HG03103 (cell line): ENCODE data around the gene RAET1L.
"Not testable (repeated sequence)": the region's sequence is repeated elsewhere in the genome, so short reads cannot be mapped to it uniquely, and the experiment has no call there.

Source experiments
- ATAC-seq: cut with Tn5 transposase; IDR thresholded peaks from one replicate; pipeline ENCODE4 v1.9.1; 2021; ENCODE audit warnings: low read depth; ENCODE audit not compliant: unreplicated experiment

Gene RAET1L

GRCh38 chr6:150025201-150025917, at the start of gene RAET1L:
Gene RAET1L, minus strand, starts transcription at chr6:150025532. Its CDS starts 61 bp downstream, at chr6:150025471.
- ATAC-seq, result no peak

- ATAC-seq, result no peak
Measured at GRCh38 chr6:150075034-150075421, 49.7 kb upstream of the RAET1L start.

- ATAC-seq, result not testable (repeated sequence)
Measured at GRCh38 chr6:150074396-150075033, 49.2 kb upstream of the RAET1L start.

- no peak for ATAC-seq
Measured at GRCh38 chr6:150072201-150072600, 46.9 kb upstream of the RAET1L start.

- ATAC-seq, result no peak
Measured at GRCh38 chr6:150070236-150070818, 45.0 kb upstream of the RAET1L start.

GRCh38 chr6:150069706-150070105, 44.4 kb upstream of the RAET1L start:
- no peak for ATAC-seq

- peak; percentile 66 for ATAC-seq
Measured at GRCh38 chr6:150068720-150069648, 43.7 kb upstream of the RAET1L start, which contains the start of gene ULBP3. Gene ULBP3, minus strand, starts transcription at chr6:150069121. Its CDS starts 55 bp downstream, at chr6:150069066.

- no peak for ATAC-seq
Measured at GRCh38 chr6:150068151-150068550, 42.8 kb upstream of the RAET1L start.

GRCh38 chr6:150065083-150065482, 39.8 kb upstream of the RAET1L start:
- no peak for ATAC-seq

GRCh38 chr6:150063640-150064039, 38.3 kb upstream of the RAET1L start:
- ATAC-seq, result no peak

GRCh38 chr6:150059973-150060372, 34.6 kb upstream of the RAET1L start:
- not testable (repeated sequence) for ATAC-seq

GRCh38 chr6:150058986-150059385, 33.7 kb upstream of the RAET1L start:
- ATAC-seq, result no peak

- no peak for ATAC-seq
Measured at GRCh38 chr6:150058231-150058792, 33.0 kb upstream of the RAET1L start.

- no peak for ATAC-seq
Measured at GRCh38 chr6:150057501-150057951, 32.2 kb upstream of the RAET1L start.

- no peak for ATAC-seq
Measured at GRCh38 chr6:150056916-150057315, 31.6 kb upstream of the RAET1L start.

GRCh38 chr6:150056156-150056555, 30.8 kb upstream of the RAET1L start:
- ATAC-seq, result no peak

GRCh38 chr6:150055131-150055530, 29.8 kb upstream of the RAET1L start:
- ATAC-seq, result no peak

- ATAC-seq, result no peak
Measured at GRCh38 chr6:150053450-150053849, 28.1 kb upstream of the RAET1L start.

GRCh38 chr6:150050846-150051245, 25.5 kb upstream of the RAET1L start:
- no peak for ATAC-seq

GRCh38 chr6:150048099-150048498, 22.8 kb upstream of the RAET1L start:
- ATAC-seq, result no peak
